ENCODE measurements around the gene SLC66A2. TPM values are rescaled to one million over a fixed set of nuclear protein-coding genes. Genes with fewer than 3 reads are reported as not detected.

Gene SLC66A2
- total RNA-seq, 2 experiments from 2014 or later = 44.5 to 44.8 TPM

GRCh38 chr18:79932907-79933306 lies 18.5 kb downstream of the SLC66A2 start:
- no peak overlapping the region for H3K4me3 ChIP-seq (ENCODE audit: low read length)
- H3K27me3 ChIP-seq (ENCODE audit: control insufficient read depth in 1 of 2, insufficient read depth in 2 of 2, low read length in 2 of 2) = no peaks in the 10 kb centered on the region
- peaks cover 40 to 55% of the 10 kb centered on the region in 2 experiments for H3K9me3 ChIP-seq (ENCODE audit: control insufficient read depth in 1 of 2, insufficient read depth in 1 of 2, low read length in 2 of 2)
- Mint-ChIP-seq H3K36me3 (ENCODE audit: low read depth) (peaks cover 99% of the 10 kb centered on the region), H3K27me3 (no peaks in the 10 kb centered on the region), H3K9me3 (peaks cover 27% of the 10 kb centered on the region), H3K4me3 (no peak overlapping the region), H3K27ac (no peak overlapping the region), H3K4me1 (ENCODE audit: low read depth) (peaks cover 5% of the 10 kb centered on the region)
- ChIA-PET POLR2A (no interaction called here), CTCF (no interaction called here)
- DNase-seq = no peak
- peaks cover 1% of the 10 kb centered on the region for H3K4me1 ChIP-seq (ENCODE audit: insufficient read depth, low read length)
- H3K36me3 ChIP-seq (ENCODE audit: insufficient read depth, low read length) = peaks cover 39% of the 10 kb centered on the region
- TF ChIP-seq CTCF (IDR thresholded peaks at IDR 0.05) = no peak
- no peak overlapping the region for H3K27ac ChIP-seq (ENCODE audit: low read depth in 1 of 2, low read length in 2 of 2)
- intact Hi-C loops (cut with DNase I, micrococcal nuclease) = no loop called here
- no peak for ATAC-seq (ENCODE audit: poor library complexity)

GRCh38 chr18:79931475-79931874 lies 20.0 kb downstream of the SLC66A2 start:
- DNase-seq = no peak
- Histone ChIP-seq H3K27me3 (ENCODE audit: control insufficient read depth in 1 of 2, insufficient read depth in 2 of 2, low read length in 2 of 2) (no peaks in the 10 kb centered on the region), H3K27ac (ENCODE audit: low read depth in 1 of 2, low read length in 2 of 2) (no peak overlapping the region), H3K9me3 (ENCODE audit: control insufficient read depth in 1 of 2, insufficient read depth in 1 of 2, low read length in 2 of 2) (peaks cover 40 to 45% of the 10 kb centered on the region in 2 experiments), H3K4me3 (ENCODE audit: low read length) (no peak overlapping the region), H3K36me3 (ENCODE audit: insufficient read depth, low read length) (peaks cover 43% of the 10 kb centered on the region), H3K4me1 (ENCODE audit: insufficient read depth, low read length) (peaks cover 3% of the 10 kb centered on the region)
- Mint-ChIP-seq H3K9me3 (peaks cover 27% of the 10 kb centered on the region), H3K4me3 (no peak overlapping the region), H3K27me3 (no peaks in the 10 kb centered on the region), H3K4me1 (ENCODE audit: low read depth) (peaks cover 5% of the 10 kb centered on the region), H3K36me3 (ENCODE audit: low read depth) (peaks cover 97% of the 10 kb centered on the region), H3K27ac (no peak overlapping the region)
- CTCF ChIA-PET = no interaction called here
- intact Hi-C loops (cut with DNase I, micrococcal nuclease) = no loop called here
- POLR2A ChIA-PET = no interaction called here
- TF ChIP-seq CTCF (IDR thresholded peaks at IDR 0.05) = no peak
- ATAC-seq (ENCODE audit: poor library complexity) = no peak

- peaks cover 38% of the 10 kb centered on the region for H3K36me3 ChIP-seq (ENCODE audit: insufficient read depth, low read length)
- peaks cover 3% of the 10 kb centered on the region for H3K4me1 ChIP-seq (ENCODE audit: insufficient read depth, low read length)
- DNase-seq (no peak), ATAC-seq (ENCODE audit: poor library complexity) (no peak)
- POLR2A ChIA-PET = interaction anchor here (1.2 kb wide), 1 partner anchor 58 kb away, joined by 3 read pairs; no protein-coding TSS in a partner anchor
- no peak overlapping the region for H3K27ac Mint-ChIP-seq
- H3K4me3 ChIP-seq (ENCODE audit: low read length) = no peak overlapping the region
- intact Hi-C loops (cut with DNase I, micrococcal nuclease) = no loop called here
- CTCF ChIA-PET = interaction anchor here (1.3 kb wide), 1 partner anchor 21 kb away, joined by 3 read pairs; the partner anchor contains the start of gene SLC66A2
- H3K4me1 Mint-ChIP-seq (ENCODE audit: low read depth) = peaks cover 5% of the 10 kb centered on the region
- peaks cover 97% of the 10 kb centered on the region for H3K36me3 Mint-ChIP-seq (ENCODE audit: low read depth)
- H3K9me3 ChIP-seq (ENCODE audit: control insufficient read depth in 1 of 2, insufficient read depth in 1 of 2, low read length in 2 of 2) = peaks cover 34 to 40% of the 10 kb centered on the region in 2 experiments
- no peaks in the 10 kb centered on the region for H3K27me3 ChIP-seq (ENCODE audit: control insufficient read depth in 1 of 2, insufficient read depth in 2 of 2, low read length in 2 of 2)
- no peak for TF ChIP-seq CTCF (IDR thresholded peaks at IDR 0.05)
- peaks cover 27% of the 10 kb centered on the region for H3K9me3 Mint-ChIP-seq
- H3K4me3 Mint-ChIP-seq = no peak overlapping the region
- H3K27ac ChIP-seq (ENCODE audit: low read depth in 1 of 2, low read length in 2 of 2) = no peak overlapping the region
- no peaks in the 10 kb centered on the region for H3K27me3 Mint-ChIP-seq
These were observed 21.3 kb downstream of the SLC66A2 start for GRCh38 chr18:79930020-79930642.

Data from CD4-positive, alpha-beta T cell (primary cell).